Right renal cortex interstitium (tissue), 3 donors: ENCODE measurements around the gene METAP1. TPM values are rescaled to one million over a fixed set of nuclear protein-coding genes. Genes with fewer than 3 reads are reported as not detected.
"Not testable (repeated sequence)": the region's sequence is repeated elsewhere in the genome, so short reads cannot be mapped to it uniquely, and the experiment has no call there.

ENCODE experiments used
- DNase-seq, 3 donors: peaks; one replicate each; pipeline ENCODE4 v3.0.0-alpha.2; 2013; ENCODE audit warnings: low read depth in 3 of 3, low spot score in 2 of 3
- polyA plus RNA-seq, 3 donors: library from polyadenylated mRNA; unstranded; fragments of 120-200 nt; gene quantifications; one replicate each; pipeline ENCODE4 v1.2.1, GENCODE V29; 2013; ENCODE audit not compliant: insufficient read length in 3 of 3

METAP1 gene
- polyA plus RNA-seq, 3 donors: 68.3 to 73.8 (median 73.6) TPM

GRCh38 chr4:99047710-99048109, 52.2 kb downstream of the METAP1 start:
- no peak for DNase-seq

GRCh38 chr4:99052902-99053301, 57.4 kb downstream of the METAP1 start:
- DNase-seq: no peak

GRCh38 chr4:99054428-99054994, 59.0 kb downstream of the METAP1 start:
- no peak for DNase-seq

GRCh38 chr4:99058228-99058627, 62.7 kb downstream of the METAP1 start:
- no peak for DNase-seq

- DNase-seq: no peak
Measured at GRCh38 chr4:99059550-99059949, 64.0 kb downstream of the METAP1 start.

- DNase-seq: no peak
Measured at GRCh38 chr4:99061048-99061700, 65.7 kb downstream of the METAP1 start.

GRCh38 chr4:99062120-99062519, 66.6 kb downstream of the METAP1 start:
- peak in 1 of 3 donors; percentile 15 for DNase-seq

GRCh38 chr4:99065521-99065920, 70.0 kb downstream of the METAP1 start:
- not testable (repeated sequence) for DNase-seq

GRCh38 chr4:99067617-99068016, 72.1 kb downstream of the METAP1 start:
- DNase-seq: no peak

GRCh38 chr4:99071159-99071558, 75.6 kb downstream of the METAP1 start:
- no peak for DNase-seq

GRCh38 chr4:99074816-99075215, 79.3 kb downstream of the METAP1 start:
- DNase-seq: no peak

- no peak for DNase-seq
Measured at GRCh38 chr4:99076292-99076976, 80.9 kb downstream of the METAP1 start.

- DNase-seq: no peak
Measured at GRCh38 chr4:99077177-99077576, 81.7 kb downstream of the METAP1 start.

GRCh38 chr4:99078336-99078735, 82.8 kb downstream of the METAP1 start:
- no peak for DNase-seq

- no peak for DNase-seq
Measured at GRCh38 chr4:99078931-99079624, 83.6 kb downstream of the METAP1 start.

GRCh38 chr4:99079625-99080295, 84.2 kb downstream of the METAP1 start:
- no peak for DNase-seq

GRCh38 chr4:99080869-99081268, 85.3 kb downstream of the METAP1 start:
- not testable (repeated sequence) for DNase-seq

GRCh38 chr4:99082192-99082591, 86.7 kb downstream of the METAP1 start:
- DNase-seq: no peak

- no peak for DNase-seq
Measured at GRCh38 chr4:99084595-99084994, 89.1 kb downstream of the METAP1 start.

GRCh38 chr4:99088023-99088449, 92.5 kb downstream of the METAP1 start:
- DNase-seq: peak in 2 of 3 donors; percentile 45
